B cell (primary cell): Measurements from ENCODE around the gene POU2F3. TPM values are rescaled to one million over a fixed set of nuclear protein-coding genes. Genes with fewer than 3 reads are reported as not detected.

Experiments used
- ATAC-seq: fragments of 200-7000 bp; cut with Tn5 transposase; one replicate; pipeline ENCODE4 v1.10.0; 2021; ENCODE audit warnings: low read depth, mild to moderate bottlenecking, moderate number of reproducible peaks, moderate library complexity
- CTCF ChIA-PET: fragments of 350-600 bp; sonication (Branson Sonifier 250); formaldehyde crosslinking; loops from one replicate; lab custom pipeline; 2021; ENCODE audit warnings: antibody characterized with exemption, inconsistent platforms; lab: Charles Lee
- POLR2A ChIA-PET: fragments of 350-600 bp; sonication (Branson Sonifier 250); formaldehyde crosslinking; loops from one replicate; lab custom pipeline; 2021; ENCODE audit warnings: antibody characterized with exemption; lab: Charles Lee
- DNase-seq: peaks from one replicate; pipeline ENCODE4 v3.0.0; 2013
- H2AFZ ChIP-seq: 2 replicates; pipeline ENCODE4 v1.6.1; 2012; ENCODE audit warnings: mild to moderate bottlenecking, low read depth, low read length; ENCODE audit not compliant: insufficient read depth, poor library complexity, severe bottlenecking
- H3K27ac ChIP-seq, 2 donors: 1 replicate in 1 of 2; 2 replicates in 1 of 2; pipeline ENCODE4 v1.5.1; 2012 to 2013; ENCODE audit warnings: low read length in 2 of 2, mild to moderate bottlenecking in 2 of 2, moderate library complexity in 1 of 2
- H3K27me3 ChIP-seq, 4 experiments: fragments of 200-600 bp in 1 of 4; sonication (generic) in 1 of 4; replicated peaks in 1 of 4; 1 replicate in 2 of 4; 2 replicates in 2 of 4; pipeline versions ENCODE4 v1.6.1 to v1.7.0; 2013 to 2016; ENCODE audit warnings: low read length in 3 of 4, mild to moderate bottlenecking in 2 of 4, mixed read lengths in 1 of 4, moderate library complexity in 1 of 4; ENCODE audit not compliant: insufficient read depth in 4 of 4, control insufficient read depth in 3 of 4; ENCODE audit errors: control extremely low read depth in 1 of 4
- H3K36me3 ChIP-seq, 2 experiments: replicated peaks in 1 of 2; 1 replicate in 1 of 2; 2 replicates in 1 of 2; pipeline versions ENCODE4 v1.6.1 to v1.7.1; 2013; ENCODE audit warnings: low read length in 1 of 2; ENCODE audit not compliant: insufficient read depth in 2 of 2, control insufficient read depth in 1 of 2; ENCODE audit errors: control extremely low read depth in 1 of 2, extremely low read depth in 1 of 2
- H3K4me1 ChIP-seq, 2 donors: fragments of 200-600 bp in 1 of 2; sonication (generic) in 1 of 2; 1 replicate in 1 of 2; 2 replicates in 1 of 2; pipeline versions ENCODE4 v1.5.1 to v1.6.1; 2013 to 2017; ENCODE audit warnings: low read length in 2 of 2; ENCODE audit not compliant: control insufficient read depth in 2 of 2, insufficient read depth in 2 of 2
- H3K4me2 ChIP-seq: replicated peaks from 2 replicates; pipeline ENCODE3; 2012; ENCODE audit warnings: mild to moderate bottlenecking, low read depth, low read length; ENCODE audit not compliant: poor library complexity, severe bottlenecking
- H3K4me3 ChIP-seq, 5 experiments: fragments of 200-600 bp in 1 of 5; sonication (generic) in 1 of 5; 1 replicate in 3 of 5; 2 replicates in 2 of 5; pipeline versions ENCODE4 v1.5.1 to v1.7.0; 2011 to 2016; ENCODE audit warnings: low read length in 4 of 5, mild to moderate bottlenecking in 4 of 5, low read depth in 2 of 5, control low read depth in 1 of 5, moderate library complexity in 1 of 5; ENCODE audit not compliant: insufficient read depth in 1 of 5; ENCODE audit errors: control extremely low read depth in 1 of 5, extremely low read depth in 1 of 5
- H3K79me2 ChIP-seq: fragments of 200-600 bp; sonication (generic); one replicate; pipeline ENCODE4 v1.6.0; 2016; ENCODE audit warnings: low read length; ENCODE audit not compliant: control insufficient read depth, insufficient read depth
- H3K9ac ChIP-seq: fragments of 200-600 bp; sonication (generic); 2 replicates; pipeline ENCODE4 v1.6.1; 2017; ENCODE audit warnings: mild to moderate bottlenecking, low read length, moderate library complexity
- H3K9me3 ChIP-seq, 3 donors: one replicate each; pipeline versions ENCODE4 v1.6.1 to v1.7.1; 2013; ENCODE audit warnings: low read length in 2 of 3; ENCODE audit not compliant: control insufficient read depth in 2 of 3, insufficient read depth in 1 of 3; ENCODE audit errors: control extremely low read depth in 1 of 3
- H4K20me1 ChIP-seq: 2 replicates; pipeline ENCODE4 v1.6.0; 2012; ENCODE audit warnings: mild to moderate bottlenecking, low read length; ENCODE audit not compliant: insufficient read depth, control insufficient read depth, poor library complexity, severe bottlenecking
- H3K27ac Mint-ChIP-seq: one replicate; pipeline ENCODE4 v1.8.0; 2021; ENCODE audit warnings: mixed read lengths
- H3K27me3 Mint-ChIP-seq: one replicate; pipeline ENCODE4 v1.8.0; 2021; ENCODE audit warnings: mixed read lengths
- H3K4me1 Mint-ChIP-seq: one replicate; pipeline ENCODE4 v1.8.0; 2021; ENCODE audit warnings: mixed read lengths
- H3K4me3 Mint-ChIP-seq: one replicate; pipeline ENCODE4 v1.8.0; 2021; ENCODE audit warnings: mixed read lengths
- H3K9me3 Mint-ChIP-seq: one replicate; pipeline ENCODE4 v1.8.0; 2022; ENCODE audit warnings: mixed read lengths; ENCODE audit not compliant: insufficient read depth
- CTCF ChIP-seq: fragments of 200-600 bp; IDR thresholded peaks from one replicate; pipeline ENCODE4 v1.8.0; 2022; ENCODE audit warnings: antibody characterized with exemption, mild to moderate bottlenecking
- EZH2 ChIP-seq: IDR thresholded peaks from 2 replicates; pipeline ENCODE4 v1.6.1; 2012; ENCODE audit warnings: borderline replicate concordance, low read depth, mild to moderate bottlenecking, moderate library complexity, low read length; ENCODE audit not compliant: insufficient read depth, poor library complexity, severe bottlenecking
- WGBS: methylation state at CpG from one replicate; pipeline ENCODE4 v1.1.5; 2013; ENCODE audit warnings: missing lambda C conversion rate; ENCODE audit not compliant: insufficient coverage; 5-methylcytosine and 5-hydroxymethylcytosine counted together
- intact Hi-C: fragments of 100-400 bp; cut with micrococcal nuclease; formaldehyde crosslinking; loops from one replicate; pipeline ENCODE4 v1.10.0; 2022
- polyA plus RNA-seq: library from polyadenylated mRNA; depleted of rRNA; stranded (reverse); fragments of >200 nt; gene quantifications from 2 replicates; pipeline ENCODE4 v1.2.3, GENCODE V29; 2012
- total RNA-seq, 2 donors: library from RNA; stranded (reverse); fragments of 120-200 nt in 1 of 2; gene quantifications; 1 replicate in 1 of 2; 2 replicates in 1 of 2; pipeline versions ENCODE4 v1.2.3 to v1.2.4, GENCODE V29; 2013 to 2022

POU2F3 gene
- total and polyA plus RNA-seq, 2 donors (not counting 1 experiment from before 2014, with no cell fraction given), result not detected

GRCh38 chr11:120207512-120207911, 32.4 kb upstream of the POU2F3 start:
- Histone ChIP-seq H3K27me3 (peaks cover 0 to 9% (median 3%) of the 10 kb centered on the region in 4 experiments), H4K20me1 (no peaks in the 10 kb centered on the region), H3K79me2 (no peaks in the 10 kb centered on the region), H3K27ac (no peak overlapping the region), H3K9me3 (no peaks in the 10 kb centered on the region), H3K36me3 (no peaks in the 10 kb centered on the region), H2AFZ (no peak overlapping the region), H3K4me2 (no peak overlapping the region), H3K9ac (no peak overlapping the region), H3K4me3 (no peak overlapping the region), H3K4me1 (peaks cover 7 to 17% of the 10 kb centered on the region in 2 donors)
- ChIA-PET CTCF (no interaction called here), POLR2A (no interaction called here)
- ATAC-seq (no peak), DNase-seq (no peak)
- Mint-ChIP-seq H3K9me3 (no peaks in the 10 kb centered on the region), H3K27me3 (peaks cover 53% of the 10 kb centered on the region), H3K27ac (no peak overlapping the region), H3K4me1 (peaks cover 12% of the 10 kb centered on the region), H3K4me3 (no peak overlapping the region)
- 95% methylated on average over 6 of the region's 7 CpGs for WGBS
- no peak for TF ChIP-seq CTCF
- TF ChIP-seq EZH2, result no peak
- intact Hi-C loops, result no loop called here

- Histone ChIP-seq H3K4me1 (peaks cover 7 to 17% of the 10 kb centered on the region in 2 donors), H3K79me2 (no peaks in the 10 kb centered on the region), H3K9me3 (no peaks in the 10 kb centered on the region), H3K27ac (no peak overlapping the region), H3K9ac (no peak overlapping the region), H2AFZ (no peak overlapping the region), H4K20me1 (no peaks in the 10 kb centered on the region), H3K27me3 (peaks cover 0 to 9% (median 3%) of the 10 kb centered on the region in 4 experiments), H3K36me3 (no peaks in the 10 kb centered on the region), H3K4me2 (no peak overlapping the region), H3K4me3 (no peak overlapping the region)
- ATAC-seq, result no peak
- DNase-seq, result no peak
- Mint-ChIP-seq H3K27me3 (peaks cover 54% of the 10 kb centered on the region), H3K9me3 (no peaks in the 10 kb centered on the region), H3K27ac (no peak overlapping the region), H3K4me3 (peak overlapping the region; percentile 0), H3K4me1 (peaks cover 12% of the 10 kb centered on the region)
- intact Hi-C loops, result no loop called here
- 75% methylated on average over 13 of the region's 13 CpGs for WGBS
- no peak for TF ChIP-seq EZH2
- no peak for TF ChIP-seq CTCF
- CTCF ChIA-PET, result no interaction called here
- POLR2A ChIA-PET, result no interaction called here
Measured at GRCh38 chr11:120208001-120208441, 31.9 kb upstream of the POU2F3 start.
